Lower lobe of right lung (tissue), 2 donors: Measurements from ENCODE around the gene NASP. TPM values are rescaled to one million over a fixed set of nuclear protein-coding genes. Genes with fewer than 3 reads are reported as not detected.

Source experiments
- ATAC-seq, 2 donors: fragments of 200-7000 bp; cut with Tn5 transposase; one replicate each; pipeline ENCODE4 v1.9.1; 2020 to 2022; ENCODE audit warnings: mild to moderate bottlenecking in 2 of 2, moderate library complexity in 2 of 2
- DNase-seq: peaks from one replicate; pipeline ENCODE4 v3.0.0-alpha.2; 2020
- H3K27ac ChIP-seq: fragments of 200-600 bp; one replicate; pipeline ENCODE4 v1.8.0; 2022
- H3K27me3 ChIP-seq: fragments of 200-600 bp; one replicate; pipeline ENCODE4 v1.8.0; 2022; ENCODE audit warnings: low read depth
- H3K36me3 ChIP-seq: fragments of 200-600 bp; one replicate; pipeline ENCODE4 v1.8.0; 2022; ENCODE audit warnings: mild to moderate bottlenecking
- H3K4me1 ChIP-seq: fragments of 200-600 bp; one replicate; pipeline ENCODE4 v1.8.0; 2022
- H3K4me3 ChIP-seq: fragments of 200-600 bp; one replicate; pipeline ENCODE4 v1.8.0; 2022; ENCODE audit warnings: mild to moderate bottlenecking
- H3K9me3 ChIP-seq: fragments of 200-600 bp; one replicate; pipeline ENCODE4 v1.8.0; 2022
- intact Hi-C: fragments of 100-400 bp; cut with DNase I; formaldehyde crosslinking; loops from one replicate; pipeline ENCODE4 v1.11.0; 2022
- total RNA-seq: library from RNA; stranded (reverse); fragmentation: NEBNext Ultra II Directional; extraction: Animal tissue kit (Norgen Biotek cat#: 25700); gene quantifications from one replicate; pipeline ENCODE4 v1.2.1, GENCODE V29; 2021
- TF ChIP-seq, protein P1 (sequence below): fragments of 200-600 bp; IDR thresholded peaks from one replicate; pipeline ENCODE4 v1.8.0; 2022; ENCODE audit warnings: antibody characterized with exemption, mild to moderate bottlenecking
- donor health status: DM: no; HTN: yes; CAD: no; lungs with severe emphysema.

Gene NASP
- total RNA-seq, 1 donor from 2014 or later: 50.0 TPM

- Histone ChIP-seq H3K27me3 (no peaks in the 10 kb centered on the region), H3K27ac (no peak overlapping the region), H3K9me3 (no peaks in the 10 kb centered on the region), H3K4me1 (no peaks in the 10 kb centered on the region), H3K36me3 (peaks cover 55% of the 10 kb centered on the region), H3K4me3 (no peak overlapping the region)
- DNase-seq (no peak), ATAC-seq (no peak)
- intact Hi-C loops: no loop called here
- TF ChIP-seq, protein P1, sequence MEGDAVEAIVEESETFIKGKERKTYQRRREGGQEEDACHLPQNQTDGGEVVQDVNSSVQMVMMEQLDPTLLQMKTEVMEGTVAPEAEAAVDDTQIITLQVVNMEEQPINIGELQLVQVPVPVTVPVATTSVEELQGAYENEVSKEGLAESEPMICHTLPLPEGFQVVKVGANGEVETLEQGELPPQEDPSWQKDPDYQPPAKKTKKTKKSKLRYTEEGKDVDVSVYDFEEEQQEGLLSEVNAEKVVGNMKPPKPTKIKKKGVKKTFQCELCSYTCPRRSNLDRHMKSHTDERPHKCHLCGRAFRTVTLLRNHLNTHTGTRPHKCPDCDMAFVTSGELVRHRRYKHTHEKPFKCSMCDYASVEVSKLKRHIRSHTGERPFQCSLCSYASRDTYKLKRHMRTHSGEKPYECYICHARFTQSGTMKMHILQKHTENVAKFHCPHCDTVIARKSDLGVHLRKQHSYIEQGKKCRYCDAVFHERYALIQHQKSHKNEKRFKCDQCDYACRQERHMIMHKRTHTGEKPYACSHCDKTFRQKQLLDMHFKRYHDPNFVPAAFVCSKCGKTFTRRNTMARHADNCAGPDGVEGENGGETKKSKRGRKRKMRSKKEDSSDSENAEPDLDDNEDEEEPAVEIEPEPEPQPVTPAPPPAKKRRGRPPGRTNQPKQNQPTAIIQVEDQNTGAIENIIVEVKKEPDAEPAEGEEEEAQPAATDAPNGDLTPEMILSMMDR: no peak
These were observed 76.5 kb downstream of the NASP start for GRCh38 chr1:45660336-45660735.

DNA sequence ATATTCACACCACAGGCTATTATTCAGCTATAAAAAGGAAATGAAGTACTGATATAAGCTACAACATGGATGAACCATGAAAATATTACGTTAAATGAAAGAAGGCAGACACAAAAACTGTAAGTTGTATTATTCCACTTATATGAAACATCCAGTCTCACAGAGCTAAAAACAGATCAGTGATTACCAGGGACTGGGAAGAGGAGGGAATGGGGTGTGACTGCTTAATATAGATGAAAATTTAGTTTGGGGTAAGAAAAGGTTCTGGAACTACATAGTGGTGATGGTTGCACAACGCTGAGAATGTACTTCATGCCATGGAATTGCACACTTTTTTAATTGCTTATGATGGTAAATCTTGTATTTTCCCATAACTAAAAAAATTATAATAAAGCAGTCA is 83.0 kb downstream of the NASP start:
- no peak for DNase-seq
- Histone ChIP-seq H3K27me3 (no peaks in the 10 kb centered on the region), H3K4me1 (peaks cover 33% of the 10 kb centered on the region), H3K4me3 (no peak overlapping the region), H3K9me3 (no peaks in the 10 kb centered on the region), H3K36me3 (no peaks in the 10 kb centered on the region), H3K27ac (no peak overlapping the region)
- no peak for ATAC-seq
- intact Hi-C loops: no loop called here
- TF ChIP-seq, protein P1: no peak

GRCh38 chr1:45667321-45668111 is 83.7 kb downstream of the NASP start:
- DNase-seq (no peak), ATAC-seq (peak in 1 of 2 donors; percentile 65)
- H3K27me3 ChIP-seq: no peaks in the 10 kb centered on the region
- H3K36me3 ChIP-seq: no peaks in the 10 kb centered on the region
- intact Hi-C loops: no loop called here
- H3K4me1 ChIP-seq: peaks cover 36% of the 10 kb centered on the region
- TF ChIP-seq, protein P1: no peak
- H3K4me3 ChIP-seq: no peak overlapping the region
- H3K9me3 ChIP-seq: no peaks in the 10 kb centered on the region
- no peak overlapping the region for H3K27ac ChIP-seq

Other genes with a start within 250 kb of the NASP start
- gene TOE1, start 243.9 kb upstream of the NASP start, total RNA-seq: 11.5 TPM
- gene MUTYH, start 243.6 kb upstream of the NASP start, total RNA-seq: 23.7 TPM
- gene TESK2, start 92.9 kb upstream of the NASP start, total RNA-seq: 8.2 TPM
- gene CCDC163, start 84.0 kb upstream of the NASP start, total RNA-seq: 0.77 TPM
- 5.9 TPM for gene MMACHC, start 83.7 kb upstream of the NASP start, total RNA-seq
- gene PRDX1, start 62.2 kb upstream of the NASP start, total RNA-seq: 417 TPM
- 203 TPM for gene AKR1A1, start 33.2 kb upstream of the NASP start, total RNA-seq
- gene CCDC17, start 40.0 kb downstream of the NASP start, total RNA-seq: 20.3 TPM
- gene GPBP1L1, start 102.5 kb downstream of the NASP start, total RNA-seq: 146 TPM
- gene TMEM69, start 104.1 kb downstream of the NASP start, total RNA-seq: 16.8 TPM
- 13.4 TPM for gene IPP, start 166.6 kb downstream of the NASP start, total RNA-seq
- gene MAST2, start 219.6 kb downstream of the NASP start, total RNA-seq: 25.8 TPM